22Rv1 (cell line): Measurements from ENCODE around the gene OR6A2.

ENCODE experiments used
- ZFX ChIP-seq: fragments of 450-650 bp; IDR thresholded peaks from 2 replicates; pipeline ENCODE4 v1.6.1; 2017; ENCODE audit warnings: antibody characterized with exemption, borderline replicate concordance
- TF ChIP-seq, protein P1 (sequence below): fragments of 450-650 bp; IDR thresholded peaks from 2 replicates; pipeline ENCODE4 v1.5.1; 2017; ENCODE audit warnings: mild to moderate bottlenecking

DNA sequence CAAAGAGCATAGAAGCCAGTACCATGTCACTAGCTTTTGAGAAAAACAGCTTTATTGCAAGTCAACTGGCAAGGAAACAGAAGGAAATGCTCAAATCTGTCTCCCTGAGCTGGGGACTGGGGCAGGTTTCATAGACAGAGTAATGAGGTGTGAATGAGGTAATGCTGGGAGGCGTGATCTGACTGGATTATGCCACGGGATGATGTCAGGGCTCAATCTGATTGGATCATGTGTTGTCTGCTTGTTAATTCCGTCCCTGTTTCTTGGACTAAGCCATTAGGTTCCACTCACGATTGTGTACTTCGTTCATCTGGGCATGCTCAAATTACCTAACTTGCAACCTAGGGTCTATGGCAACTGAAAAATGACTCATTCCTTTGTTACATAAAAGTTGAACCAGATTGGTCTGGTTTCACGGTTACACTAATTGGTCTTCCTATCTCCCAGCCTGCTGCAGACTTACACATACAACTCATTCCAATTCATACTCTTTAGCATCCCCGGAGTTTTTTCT is 25.8 kb upstream of the OR6A2 start:
- TF ChIP-seq, protein P1, sequence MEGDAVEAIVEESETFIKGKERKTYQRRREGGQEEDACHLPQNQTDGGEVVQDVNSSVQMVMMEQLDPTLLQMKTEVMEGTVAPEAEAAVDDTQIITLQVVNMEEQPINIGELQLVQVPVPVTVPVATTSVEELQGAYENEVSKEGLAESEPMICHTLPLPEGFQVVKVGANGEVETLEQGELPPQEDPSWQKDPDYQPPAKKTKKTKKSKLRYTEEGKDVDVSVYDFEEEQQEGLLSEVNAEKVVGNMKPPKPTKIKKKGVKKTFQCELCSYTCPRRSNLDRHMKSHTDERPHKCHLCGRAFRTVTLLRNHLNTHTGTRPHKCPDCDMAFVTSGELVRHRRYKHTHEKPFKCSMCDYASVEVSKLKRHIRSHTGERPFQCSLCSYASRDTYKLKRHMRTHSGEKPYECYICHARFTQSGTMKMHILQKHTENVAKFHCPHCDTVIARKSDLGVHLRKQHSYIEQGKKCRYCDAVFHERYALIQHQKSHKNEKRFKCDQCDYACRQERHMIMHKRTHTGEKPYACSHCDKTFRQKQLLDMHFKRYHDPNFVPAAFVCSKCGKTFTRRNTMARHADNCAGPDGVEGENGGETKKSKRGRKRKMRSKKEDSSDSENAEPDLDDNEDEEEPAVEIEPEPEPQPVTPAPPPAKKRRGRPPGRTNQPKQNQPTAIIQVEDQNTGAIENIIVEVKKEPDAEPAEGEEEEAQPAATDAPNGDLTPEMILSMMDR, result no peak
- no peak for TF ChIP-seq ZFX
